HepG2 (cell line): ENCODE data around the gene PCAT6. TPM values are rescaled to one million over a fixed set of nuclear protein-coding genes. Genes with fewer than 3 reads are reported as not detected.

Experiments
- AGO1 ChIP-seq: fragments of 200-400 bp; formaldehyde crosslinking; IDR thresholded peaks from 2 replicates; pipeline ENCODE4 v1.6.1; 2017; ENCODE audit warnings: mild to moderate bottlenecking, low read depth, low read length, moderate library complexity; ENCODE audit not compliant: poor library complexity, severe bottlenecking
- CHD2 ChIP-seq: IDR thresholded peaks from 2 replicates; pipeline ENCODE4 v1.6.1; 2011; ENCODE audit warnings: low read depth, low read length, improper control_type of control experiment
- GZF1 ChIP-seq: sonication (generic); formaldehyde crosslinking; IDR thresholded peaks from 2 replicates; pipeline ENCODE4 v1.5.1; 2020; ENCODE audit warnings: mild to moderate bottlenecking, missing genetic modification reagents
- KDM5B ChIP-seq: sonication (generic); formaldehyde crosslinking; IDR thresholded peaks from 2 replicates; pipeline ENCODE4 v1.4.0; 2020; ENCODE audit warnings: missing genetic modification reagents, mild to moderate bottlenecking, borderline replicate concordance
- MYC ChIP-seq: sonication (generic); formaldehyde crosslinking; IDR thresholded peaks from 2 replicates; pipeline ENCODE4 v1.9.0; 2021; ENCODE audit warnings: missing genetic modification reagents, borderline replicate concordance
- NBN ChIP-seq: fragments of 450-650 bp; conservative IDR thresholded peaks from 2 replicates; pipeline ENCODE4 v1.6.1; 2017
- NR3C1 ChIP-seq: sonication (generic); formaldehyde crosslinking; IDR thresholded peaks from 2 replicates; pipeline ENCODE4 v1.4.0; 2020; ENCODE audit warnings: missing genetic modification reagents
- PAWR ChIP-seq: sonication (generic); formaldehyde crosslinking; IDR thresholded peaks from 2 replicates; pipeline ENCODE4 v1.4.0; 2020; ENCODE audit warnings: missing genetic modification reagents, mild to moderate bottlenecking, borderline replicate concordance
- PAX8 ChIP-seq: sonication (generic); formaldehyde crosslinking; IDR thresholded peaks from 2 replicates; pipeline ENCODE4 v1.8.0; 2022; ENCODE audit warnings: mild to moderate bottlenecking, missing genetic modification reagents, borderline replicate concordance
- PCBP1 ChIP-seq: fragments of 200-400 bp; formaldehyde crosslinking; IDR thresholded peaks from 2 replicates; pipeline ENCODE4 v1.6.1; 2017; ENCODE audit warnings: mild to moderate bottlenecking, low read depth, low read length, borderline replicate concordance
- REST ChIP-seq, 2 experiments: IDR thresholded peaks; 2 replicates each; pipeline ENCODE4 v1.6.1; 2011 to 2012; ENCODE audit warnings: low read length in 2 of 2, borderline replicate concordance in 1 of 2, low read depth in 1 of 2, mild to moderate bottlenecking in 1 of 2, moderate library complexity in 1 of 2
- SIN3B ChIP-seq: fragments of 150-350 bp; IDR thresholded peaks from 2 replicates; pipeline ENCODE4 v1.6.1; 2014; ENCODE audit warnings: low read length
- SMARCC2 ChIP-seq: fragments of 450-650 bp; IDR thresholded peaks from 2 replicates; pipeline ENCODE4 v1.6.1; 2017; ENCODE audit warnings: antibody characterized with exemption, mild to moderate bottlenecking
- TBX3 ChIP-seq: fragments of 450-650 bp; IDR thresholded peaks from 2 replicates; pipeline ENCODE4 v1.6.1; 2017; ENCODE audit warnings: antibody characterized with exemption, mild to moderate bottlenecking, inconsistent platforms, borderline replicate concordance
- ZBTB14 ChIP-seq: sonication (generic); formaldehyde crosslinking; IDR thresholded peaks from 2 replicates; pipeline ENCODE4 v1.4.0; 2020; ENCODE audit warnings: missing genetic modification reagents
- ZFP36 ChIP-seq: fragments of 150-350 bp; IDR thresholded peaks from 2 replicates; pipeline ENCODE4 v1.6.1; 2018; ENCODE audit warnings: borderline replicate concordance, low read length, low read depth; ENCODE audit not compliant: partially characterized antibody
- ZNF24 ChIP-seq: fragments of 450-650 bp; IDR thresholded peaks from 2 replicates; pipeline ENCODE4 v1.6.1; 2017; ENCODE audit warnings: antibody characterized with exemption, mild to moderate bottlenecking
- ZNF326 ChIP-seq: sonication (generic); formaldehyde crosslinking; IDR thresholded peaks from 2 replicates; pipeline ENCODE4 v1.4.0; 2020; ENCODE audit warnings: missing genetic modification reagents, borderline replicate concordance
- ZNF331 ChIP-seq: sonication (generic); formaldehyde crosslinking; IDR thresholded peaks from 2 replicates; pipeline ENCODE4 v1.4.0; 2020; ENCODE audit warnings: missing genetic modification reagents
- ZNF460 ChIP-seq: sonication (generic); formaldehyde crosslinking; IDR thresholded peaks from 2 replicates; pipeline ENCODE4 v1.5.1; 2020; ENCODE audit warnings: missing genetic modification reagents, mild to moderate bottlenecking, borderline replicate concordance
- ZNF513 ChIP-seq: sonication (generic); formaldehyde crosslinking; conservative IDR thresholded peaks from 2 replicates; pipeline ENCODE4 v1.5.0; 2020; ENCODE audit warnings: missing genetic modification reagents
- ZNF547 ChIP-seq: sonication (generic); formaldehyde crosslinking; IDR thresholded peaks from 2 replicates; pipeline ENCODE4 v1.5.1; 2020; ENCODE audit warnings: mild to moderate bottlenecking, missing genetic modification reagents
- ZNF782 ChIP-seq: sonication (generic); formaldehyde crosslinking; IDR thresholded peaks from 2 replicates; pipeline ENCODE4 v1.4.0; 2020; ENCODE audit warnings: missing genetic modification reagents, mild to moderate bottlenecking, borderline replicate concordance
- ZSCAN9 ChIP-seq: IDR thresholded peaks from 2 replicates; pipeline ENCODE4 v1.6.1; 2016; ENCODE audit warnings: borderline replicate concordance
- polyA plus RNA-seq, 8 experiments: library from polyadenylated mRNA; depleted of rRNA in 3 of 8; stranded (reverse) in 7 of 8; unstranded in 1 of 8; fragments of >200 nt; fragmentation: Illumina TruSeq in 4 of 8; extraction: Trizol in 4 of 8; gene quantifications; 2 replicates each; pipeline versions ENCODE4 v1.2.1 to v1.2.3, GENCODE V29; 2011 to 2016; ENCODE audit warnings: low read depth in 4 of 8, missing spikeins in 1 of 8, mixed read lengths in 1 of 8; ENCODE audit not compliant: insufficient read depth in 1 of 8
- total RNA-seq, 5 experiments: library from RNA; depleted of rRNA; stranded (reverse); fragments of >200 nt; fragmentation: Illumina TruSeq; extraction: Trizol; gene quantifications; 2 replicates each; pipeline ENCODE4 v1.2.3, GENCODE V29; 2016; ENCODE audit warnings: low read depth in 1 of 5

The PCAT6 gene
- total and polyA plus RNA-seq, 2 of the 13 experiments (the other 11 are each of a cell fraction or from before 2014, with no cell fraction given): 0.60 to 4.4 TPM

- TF ChIP-seq PAX8 (CRISPR knock-in tag) (no peak), TBX3 (no peak), ZNF331 (CRISPR knock-in tag) (peak; percentile 73; the same call in 1 of the 2 replicates), ZFP36 (no peak), ZNF513 (CRISPR knock-in tag) (no peak), ZNF24 (no peak), SIN3B (no peak), ZNF460 (CRISPR knock-in tag) (no peak), CHD2 (peak; percentile 82), SMARCC2 (no peak), NBN (no peak), KDM5B (CRISPR knock-in tag) (peak; percentile 82), AGO1 (peak; percentile 17), ZNF547 (CRISPR knock-in tag) (peak; percentile 54; the same call in 1 of the 2 replicates), REST (IDR thresholded peaks at IDR 0.05; ENCODE audit: borderline replicate concordance in 1 of 2, low read depth in 1 of 2, low read length in 2 of 2) (peak in 1 of 2 experiments; percentile 76; a peak in 1 of 4 replicates), PAWR (no peak), MYC (CRISPR knock-in tag) (peak; percentile 70), GZF1 (no peak), ZNF782 (no peak), PCBP1 (peak; percentile 97), ZBTB14 (CRISPR knock-in tag) (no peak), NR3C1 (CRISPR knock-in tag) (no peak), ZNF326 (CRISPR knock-in tag) (no peak), ZSCAN9 (peak; percentile 76)
These were observed 2.6 kb upstream of the PCAT6 start, which contains the start of gene KDM5B (continued) for GRCh38 chr1:202807926-202808757.
